GM23338 (cell line): ENCODE results near the gene HSPBAP1. TPM values are rescaled to one million over a fixed set of nuclear protein-coding genes. Genes with fewer than 3 reads are reported as not detected.

Experiments
- ATAC-seq: fragments of 200-7000 bp; cut with Tn5 transposase; 3 replicates; pipeline ENCODE4 v1.9.1; 2020
- DNase-seq: peaks from one replicate; pipeline ENCODE4 v3.0.0-alpha.2; 2015; ENCODE audit warnings: low spot score
- H2AFZ ChIP-seq: fragments of 200-600 bp; sonication (generic); 2 replicates; pipeline ENCODE4 v1.8.0; 2016; ENCODE audit warnings: antibody characterized with exemption, mild to moderate bottlenecking, moderate library complexity
- H3F3A ChIP-seq: fragments of 200-600 bp; sonication (generic); replicated peaks from 2 replicates; pipeline ENCODE4 v1.8.0; 2017; ENCODE audit warnings: antibody characterized with exemption, mixed run types, low read depth
- H3K27ac ChIP-seq: fragments of 200-600 bp; sonication (generic); 2 replicates; pipeline ENCODE4 v1.6.1; 2016; ENCODE audit warnings: low read depth
- H3K27me3 ChIP-seq: fragments of 200-600 bp; sonication (generic); 2 replicates; pipeline ENCODE4 v1.8.0; 2016; ENCODE audit warnings: mild to moderate bottlenecking, mixed run types, moderate library complexity; ENCODE audit not compliant: insufficient read depth
- H3K36me3 ChIP-seq: fragments of 200-600 bp; sonication (generic); 2 replicates; pipeline ENCODE4 v1.8.0; 2016; ENCODE audit warnings: mild to moderate bottlenecking; ENCODE audit not compliant: insufficient read depth
- H3K4me1 ChIP-seq: fragments of 200-600 bp; sonication (generic); 2 replicates; pipeline ENCODE4 v1.8.0; 2016; ENCODE audit warnings: mild to moderate bottlenecking, moderate library complexity; ENCODE audit not compliant: insufficient read depth
- H3K4me2 ChIP-seq: fragments of 200-600 bp; sonication (generic); 2 replicates; pipeline ENCODE4 v1.7.1; 2017; ENCODE audit warnings: mixed run types
- H3K4me3 ChIP-seq: fragments of 200-600 bp; sonication (generic); 2 replicates; pipeline ENCODE4 v1.6.1; 2016; ENCODE audit warnings: mixed run types
- H3K79me2 ChIP-seq: fragments of 200-600 bp; sonication (generic); replicated peaks from 2 replicates; pipeline ENCODE4 v1.8.0; 2017; ENCODE audit warnings: mild to moderate bottlenecking; ENCODE audit not compliant: insufficient read depth
- H3K9me2 ChIP-seq: fragments of 200-600 bp; sonication (generic); 2 replicates; pipeline ENCODE4 v1.8.0; 2017; ENCODE audit not compliant: insufficient read depth
- H4K20me1 ChIP-seq: fragments of 200-600 bp; sonication (generic); replicated peaks from 2 replicates; pipeline ENCODE4 v1.8.0; 2017; ENCODE audit warnings: mild to moderate bottlenecking; ENCODE audit not compliant: insufficient read depth
- H3K27ac Mint-ChIP-seq: 2 replicates; pipeline ENCODE4 v1.8.0; 2020; ENCODE audit warnings: inconsistent platforms, mild to moderate bottlenecking, moderate library complexity, mixed read lengths
- H3K27me3 Mint-ChIP-seq: 3 replicates; pipeline ENCODE4 v1.8.0; 2022; ENCODE audit warnings: low read depth, mild to moderate bottlenecking, moderate library complexity, mixed read lengths, inconsistent platforms; ENCODE audit not compliant: insufficient read depth, poor library complexity
- H3K36me3 Mint-ChIP-seq: 3 replicates; pipeline ENCODE4 v1.8.0; 2021; ENCODE audit warnings: low read depth, mild to moderate bottlenecking, inconsistent platforms, moderate library complexity, mixed read lengths
- H3K4me1 Mint-ChIP-seq: 3 replicates; pipeline ENCODE4 v1.8.0; 2020; ENCODE audit warnings: mild to moderate bottlenecking, inconsistent platforms, mixed read lengths
- H3K4me3 Mint-ChIP-seq: 3 replicates; pipeline ENCODE4 v1.8.0; 2021; ENCODE audit warnings: moderate library complexity, mild to moderate bottlenecking, inconsistent platforms, mixed read lengths
- H3K9me3 Mint-ChIP-seq: 3 replicates; pipeline ENCODE4 v1.8.0; 2020; ENCODE audit warnings: moderate library complexity, mild to moderate bottlenecking, inconsistent platforms, mixed read lengths
- CREB1 ChIP-seq: fragments of 250-450 bp; sonication (Bioruptor Pico); IDR thresholded peaks from 2 replicates; pipeline ENCODE4 v1.5.0; 2020; ENCODE audit warnings: low read depth, mild to moderate bottlenecking, moderate library complexity
- CTCF ChIP-seq, 2 experiments: fragments of 200-600 bp in 1 of 2; sonication (generic) in 1 of 2; conservative IDR thresholded peaks; 2 replicates each; pipeline versions ENCODE4 v1.5.1 to v1.6.1; 2016 to 2017; ENCODE audit warnings: antibody characterized with exemption in 2 of 2, low read depth in 2 of 2, mild to moderate bottlenecking in 2 of 2, moderate library complexity in 1 of 2
- ETS1 ChIP-seq: IDR thresholded peaks from 2 replicates; pipeline ENCODE4 v1.6.1; 2016; ENCODE audit warnings: antibody characterized with exemption
- EZH2 ChIP-seq: fragments of 200-600 bp; sonication (generic); IDR thresholded peaks from one replicate; pipeline ENCODE4 v1.8.0; 2017; ENCODE audit warnings: antibody characterized with exemption, mild to moderate bottlenecking, low read depth; ENCODE audit not compliant: unreplicated experiment
- EZH2phosphoT487 ChIP-seq: fragments of 200-600 bp; sonication (generic); IDR thresholded peaks from one replicate; pipeline ENCODE4 v1.8.1; 2018; ENCODE audit warnings: antibody characterized with exemption; ENCODE audit not compliant: unreplicated experiment
- JUNB ChIP-seq: IDR thresholded peaks from one replicate; pipeline ENCODE4 v1.6.1; 2016; ENCODE audit warnings: antibody characterized with exemption; ENCODE audit not compliant: unreplicated experiment
- NANOG ChIP-seq: IDR thresholded peaks from 2 replicates; pipeline ENCODE4 v1.6.1; 2016; ENCODE audit warnings: antibody characterized with exemption, borderline replicate concordance
- POLR2AphosphoS5 ChIP-seq: IDR thresholded peaks from 2 replicates; pipeline ENCODE4 v1.6.1; 2016; ENCODE audit warnings: antibody characterized with exemption, low read depth
- STAT1 ChIP-seq: IDR thresholded peaks from one replicate; pipeline ENCODE4 v1.6.1; 2016; ENCODE audit warnings: antibody characterized with exemption; ENCODE audit not compliant: unreplicated experiment
- ZNF331 ChIP-seq: fragments of 250-450 bp; sonication (Bioruptor Pico); IDR thresholded peaks from 2 replicates; pipeline ENCODE4 v1.5.0; 2020; ENCODE audit warnings: low read depth, mild to moderate bottlenecking, moderate library complexity
- ZNF462 ChIP-seq: fragments of 250-450 bp; sonication (Bioruptor Pico); IDR thresholded peaks from 2 replicates; pipeline ENCODE4 v1.5.0; 2020; ENCODE audit warnings: mild to moderate bottlenecking, moderate library complexity
- polyA plus RNA-seq: library from polyadenylated mRNA; unstranded; fragments of >200 nt; fragmentation: Nextera tagmentation; extraction: Ambion mirVana; gene quantifications from 2 replicates; pipeline ENCODE4 v1.2.1, GENCODE V29; 2016
- total RNA-seq: library from RNA; depleted of rRNA; stranded (reverse); fragments of >200 nt; shearing (Covaris generic); gene quantifications from 2 replicates; pipeline ENCODE4 v1.2.3, GENCODE V29; 2014

Gene HSPBAP1
- total and polyA plus RNA-seq, 2 experiments from 2014 or later: 8.0 to 11.7 TPM

GRCh38 chr3:122700193-122700592 lies 93.4 kb downstream of the HSPBAP1 start (continued):
- TF ChIP-seq JUNB (no peak), CTCF (conservative IDR thresholded peaks at IDR 0.05; ENCODE audit: low read depth in 2 of 2) (no peak)

- Histone ChIP-seq H3K4me2 (no peak overlapping the region), H3F3A (no peaks in the 10 kb centered on the region), H3K27ac (no peak overlapping the region), H3K36me3 (no peaks in the 10 kb centered on the region; the same call in 1 of the 2 replicates), H2AFZ (no peak overlapping the region), H3K9me2 (no peaks in the 10 kb centered on the region), H3K4me1 (no peaks in the 10 kb centered on the region), H4K20me1 (no peaks in the 10 kb centered on the region), H3K27me3 (no peaks in the 10 kb centered on the region), H3K79me2 (no peaks in the 10 kb centered on the region), H3K4me3 (no peak overlapping the region)
- DNase-seq (no peak), ATAC-seq (no peak)
- no peak overlapping the region for H3K27ac Mint-ChIP-seq
- no peaks in the 10 kb centered on the region for H3K4me1 Mint-ChIP-seq
- no peak overlapping the region for H3K4me3 Mint-ChIP-seq
- H3K36me3 Mint-ChIP-seq: peaks cover 2% of the 10 kb centered on the region; the same call in 1 of the 3 replicates
- no peaks in the 10 kb centered on the region for H3K9me3 Mint-ChIP-seq
- H3K27me3 Mint-ChIP-seq: no peaks in the 10 kb centered on the region
- TF ChIP-seq STAT1 (no peak), EZH2phosphoT487 (no peak), ETS1 (no peak), EZH2 (no peak), ZNF462 (no peak), POLR2AphosphoS5 (no peak), ZNF331 (CRISPR knock-in tag) (no peak), NANOG (no peak), CREB1 (CRISPR knock-in tag) (no peak), JUNB (no peak), CTCF (conservative IDR thresholded peaks at IDR 0.05; ENCODE audit: low read depth in 2 of 2) (no peak)
Measured at GRCh38 chr3:122697952-122698620, 95.5 kb downstream of the HSPBAP1 start.
